Measurements from ENCODE around the gene RBL2. TPM values are rescaled to one million over a fixed set of nuclear protein-coding genes. Genes with fewer than 3 reads are reported as not detected.

RBL2 gene
- total and polyA plus RNA-seq, 2 of the 13 experiments (the other 11 are each of a cell fraction or from before 2014, with no cell fraction given): 41.2 to 60.9 TPM

- TF ChIP-seq, protein P1, sequence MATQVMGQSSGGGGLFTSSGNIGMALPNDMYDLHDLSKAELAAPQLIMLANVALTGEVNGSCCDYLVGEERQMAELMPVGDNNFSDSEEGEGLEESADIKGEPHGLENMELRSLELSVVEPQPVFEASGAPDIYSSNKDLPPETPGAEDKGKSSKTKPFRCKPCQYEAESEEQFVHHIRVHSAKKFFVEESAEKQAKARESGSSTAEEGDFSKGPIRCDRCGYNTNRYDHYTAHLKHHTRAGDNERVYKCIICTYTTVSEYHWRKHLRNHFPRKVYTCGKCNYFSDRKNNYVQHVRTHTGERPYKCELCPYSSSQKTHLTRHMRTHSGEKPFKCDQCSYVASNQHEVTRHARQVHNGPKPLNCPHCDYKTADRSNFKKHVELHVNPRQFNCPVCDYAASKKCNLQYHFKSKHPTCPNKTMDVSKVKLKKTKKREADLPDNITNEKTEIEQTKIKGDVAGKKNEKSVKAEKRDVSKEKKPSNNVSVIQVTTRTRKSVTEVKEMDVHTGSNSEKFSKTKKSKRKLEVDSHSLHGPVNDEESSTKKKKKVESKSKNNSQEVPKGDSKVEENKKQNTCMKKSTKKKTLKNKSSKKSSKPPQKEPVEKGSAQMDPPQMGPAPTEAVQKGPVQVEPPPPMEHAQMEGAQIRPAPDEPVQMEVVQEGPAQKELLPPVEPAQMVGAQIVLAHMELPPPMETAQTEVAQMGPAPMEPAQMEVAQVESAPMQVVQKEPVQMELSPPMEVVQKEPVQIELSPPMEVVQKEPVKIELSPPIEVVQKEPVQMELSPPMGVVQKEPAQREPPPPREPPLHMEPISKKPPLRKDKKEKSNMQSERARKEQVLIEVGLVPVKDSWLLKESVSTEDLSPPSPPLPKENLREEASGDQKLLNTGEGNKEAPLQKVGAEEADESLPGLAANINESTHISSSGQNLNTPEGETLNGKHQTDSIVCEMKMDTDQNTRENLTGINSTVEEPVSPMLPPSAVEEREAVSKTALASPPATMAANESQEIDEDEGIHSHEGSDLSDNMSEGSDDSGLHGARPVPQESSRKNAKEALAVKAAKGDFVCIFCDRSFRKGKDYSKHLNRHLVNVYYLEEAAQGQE (IDR thresholded peaks at IDR 0.05; ENCODE audit: borderline replicate concordance in 1 of 2, low read depth in 1 of 2, low read length in 2 of 2): no peak
- TF ChIP-seq ZZZ3 (CRISPR knock-in tag; IDR thresholded peaks at IDR 0.05; ENCODE audit: borderline replicate concordance) (no peak), ZNF329 (CRISPR knock-in tag; IDR thresholded peaks at IDR 0.05; ENCODE audit: low read depth) (no peak), ZNF549 (CRISPR knock-in tag; IDR thresholded peaks at IDR 0.05) (no peak), CEBPB (IDR thresholded peaks at IDR 0.05; ENCODE audit: borderline replicate concordance, low read depth, low read length) (0 out of 2 replicates have a peak, but pooled peaks have one; percentile 5), ZNF891 (CRISPR knock-in tag; IDR thresholded peaks at IDR 0.05) (no peak), SAP130 (CRISPR knock-in tag; IDR thresholded peaks at IDR 0.05; ENCODE audit: low read depth) (peak; percentile 53), ZNF816 (CRISPR knock-in tag; IDR thresholded peaks at IDR 0.05; ENCODE audit: borderline replicate concordance) (no peak), ZNF281 (CRISPR knock-in tag; IDR thresholded peaks at IDR 0.05; ENCODE audit: borderline replicate concordance) (no peak), ELK4 (CRISPR knock-in tag; IDR thresholded peaks at IDR 0.05; ENCODE audit: borderline replicate concordance) (no peak), ZNF333 (CRISPR knock-in tag; IDR thresholded peaks at IDR 0.05; ENCODE audit: borderline replicate concordance) (0 out of 2 replicates have a peak, but pooled peaks have one; percentile 45)
- TF ChIP-seq, protein P2, sequence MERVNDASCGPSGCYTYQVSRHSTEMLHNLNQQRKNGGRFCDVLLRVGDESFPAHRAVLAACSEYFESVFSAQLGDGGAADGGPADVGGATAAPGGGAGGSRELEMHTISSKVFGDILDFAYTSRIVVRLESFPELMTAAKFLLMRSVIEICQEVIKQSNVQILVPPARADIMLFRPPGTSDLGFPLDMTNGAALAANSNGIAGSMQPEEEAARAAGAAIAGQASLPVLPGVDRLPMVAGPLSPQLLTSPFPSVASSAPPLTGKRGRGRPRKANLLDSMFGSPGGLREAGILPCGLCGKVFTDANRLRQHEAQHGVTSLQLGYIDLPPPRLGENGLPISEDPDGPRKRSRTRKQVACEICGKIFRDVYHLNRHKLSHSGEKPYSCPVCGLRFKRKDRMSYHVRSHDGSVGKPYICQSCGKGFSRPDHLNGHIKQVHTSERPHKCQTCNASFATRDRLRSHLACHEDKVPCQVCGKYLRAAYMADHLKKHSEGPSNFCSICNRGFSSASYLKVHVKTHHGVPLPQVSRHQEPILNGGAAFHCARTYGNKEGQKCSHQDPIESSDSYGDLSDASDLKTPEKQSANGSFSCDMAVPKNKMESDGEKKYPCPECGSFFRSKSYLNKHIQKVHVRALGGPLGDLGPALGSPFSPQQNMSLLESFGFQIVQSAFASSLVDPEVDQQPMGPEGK (CRISPR knock-in tag; IDR thresholded peaks at IDR 0.05): peak; percentile 75
Measured at GRCh38 chr16:53502331-53503269, 68.3 kb downstream of the RBL2 start, which contains the start of gene AKTIP (continued).

Measured in HepG2 (cell line).